BJ (cell line): ENCODE measurements around the gene DCAF7. TPM values are rescaled to one million over a fixed set of nuclear protein-coding genes. Genes with fewer than 3 reads are reported as not detected.
A peak's percentile ranks its signal among the peaks of the same experiment; 100 is the strongest.

Source experiments
- CTCF ChIA-PET: fragments of 350-600 bp; formaldehyde crosslinking; extraction: SDS; loops from one replicate; lab custom pipeline; 2021; ENCODE audit warnings: antibody characterized with exemption, inconsistent platforms; lab: Yijun Ruan, JAX
- POLR2A ChIA-PET: fragments of 300-600 bp; sonication (Branson Sonifier 250); formaldehyde crosslinking; extraction: SDS; loops from one replicate; lab custom pipeline; 2021; ENCODE audit warnings: antibody characterized with exemption; lab: Charles Lee
- DNase-seq: peaks from one replicate; pipeline ENCODE4 v3.0.0-alpha.2; 2011; ENCODE audit warnings: low read depth
- H3K27me3 ChIP-seq: 2 replicates; pipeline ENCODE4 v1.6.0; 2011; ENCODE audit warnings: low read length; ENCODE audit not compliant: control insufficient read depth, insufficient read depth
- H3K36me3 ChIP-seq: 2 replicates; pipeline ENCODE4 v1.5.1; 2011; ENCODE audit warnings: low read length; ENCODE audit not compliant: control insufficient read depth, insufficient read depth
- H3K4me3 ChIP-seq: 2 replicates; pipeline ENCODE4 v1.5.1; 2011; ENCODE audit warnings: low read depth, mild to moderate bottlenecking, control low read depth, low read length
- CTCF ChIP-seq: IDR thresholded peaks from 2 replicates; pipeline ENCODE4 v1.5.1; 2011; ENCODE audit warnings: low read depth, mild to moderate bottlenecking, control low read depth, inconsistent platforms, low read length, moderate library complexity; ENCODE audit not compliant: insufficient read depth
- polyA plus RNA-seq: library from polyadenylated mRNA; depleted of rRNA; stranded (reverse); fragments of >200 nt; gene quantifications from 2 replicates; pipeline ENCODE4 v1.2.3, GENCODE V29; 2011

Gene DCAF7
- polyA plus RNA-seq, 1 experiment: 57.4 TPM

- DNase-seq: peak; percentile 99
- POLR2A ChIA-PET: interaction anchor here (1.0 kb wide), 1 partner anchor 196 kb away, joined by 4 read pairs; no protein-coding TSS in a partner anchor
- H3K27me3 ChIP-seq: no peaks in the 10 kb centered on the region
- peak within 1 kb of the TSS; percentile 52 for H3K4me3 ChIP-seq
- peak; percentile 27; the same call in 1 of the 2 replicates for TF ChIP-seq CTCF
- no peaks in the 10 kb centered on the region for H3K36me3 ChIP-seq
- CTCF ChIA-PET: interaction anchor here (1.0 to 5.1 kb wide), 4 partner anchors 10 to 193 kb away, joined by 3 to 32 read pairs (median 6); no protein-coding TSS in a partner anchor
Measured at GRCh38 chr17:63621684-63622573, 71.7 kb downstream of the DCAF7 start, which contains the start of gene MAP3K3. Gene MAP3K3 (plus strand): TSS chr17:63622417. CDS start chr17:63622760, 343 bp downstream.

DNA sequence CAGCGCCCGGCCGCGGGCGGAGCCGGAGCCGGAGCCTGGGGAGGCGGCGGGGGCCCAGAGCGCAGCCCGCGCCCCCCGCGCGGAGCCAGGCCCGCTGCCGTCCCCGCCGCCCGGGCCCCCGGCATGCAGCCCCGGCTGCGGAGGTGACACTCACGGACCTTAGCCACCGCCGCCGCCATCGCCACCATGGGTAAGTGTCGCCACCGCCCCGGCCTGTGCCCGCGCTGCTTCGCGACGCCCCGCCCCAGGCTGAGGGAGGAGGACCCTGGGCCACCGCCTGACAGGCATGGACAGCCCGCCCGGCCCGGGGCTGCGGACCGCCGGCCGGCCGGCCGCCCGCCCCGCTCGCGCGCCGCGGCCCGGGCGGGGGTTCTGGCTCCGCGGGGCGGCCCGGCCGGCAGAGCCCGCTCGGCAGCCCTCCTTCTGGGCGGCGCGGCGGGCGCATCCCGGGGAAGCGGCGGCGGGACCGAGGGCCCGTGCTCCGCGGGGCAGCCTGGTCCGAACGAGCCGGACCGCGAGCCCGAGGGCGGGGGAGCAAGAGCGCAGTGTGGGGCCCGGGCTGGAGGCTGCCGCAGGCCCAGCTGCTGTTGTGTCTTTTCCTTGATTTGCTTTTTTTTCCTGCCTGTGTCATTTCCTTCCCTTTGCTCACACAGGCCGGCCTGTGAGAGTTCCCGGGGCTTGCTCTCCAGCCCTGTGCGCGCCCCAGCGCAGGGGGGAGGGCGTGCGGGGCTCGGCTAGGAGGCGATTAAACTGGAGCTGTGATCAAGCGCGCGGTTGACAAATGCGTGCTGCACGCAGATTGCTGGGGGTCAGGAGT is 72.5 kb downstream of the DCAF7 start:
- H3K4me3 ChIP-seq: peak overlapping the region; percentile 52
- H3K27me3 ChIP-seq: no peaks in the 10 kb centered on the region
- ChIA-PET POLR2A (no interaction called here), CTCF (interaction anchor here (0.9 to 5.1 kb wide), 3 partner anchors 10 to 191 kb away, joined by 3 to 32 read pairs (median 3); no protein-coding TSS in a partner anchor)
- no peaks in the 10 kb centered on the region for H3K36me3 ChIP-seq
- TF ChIP-seq CTCF: no peak
- no peak for DNase-seq

DNA sequence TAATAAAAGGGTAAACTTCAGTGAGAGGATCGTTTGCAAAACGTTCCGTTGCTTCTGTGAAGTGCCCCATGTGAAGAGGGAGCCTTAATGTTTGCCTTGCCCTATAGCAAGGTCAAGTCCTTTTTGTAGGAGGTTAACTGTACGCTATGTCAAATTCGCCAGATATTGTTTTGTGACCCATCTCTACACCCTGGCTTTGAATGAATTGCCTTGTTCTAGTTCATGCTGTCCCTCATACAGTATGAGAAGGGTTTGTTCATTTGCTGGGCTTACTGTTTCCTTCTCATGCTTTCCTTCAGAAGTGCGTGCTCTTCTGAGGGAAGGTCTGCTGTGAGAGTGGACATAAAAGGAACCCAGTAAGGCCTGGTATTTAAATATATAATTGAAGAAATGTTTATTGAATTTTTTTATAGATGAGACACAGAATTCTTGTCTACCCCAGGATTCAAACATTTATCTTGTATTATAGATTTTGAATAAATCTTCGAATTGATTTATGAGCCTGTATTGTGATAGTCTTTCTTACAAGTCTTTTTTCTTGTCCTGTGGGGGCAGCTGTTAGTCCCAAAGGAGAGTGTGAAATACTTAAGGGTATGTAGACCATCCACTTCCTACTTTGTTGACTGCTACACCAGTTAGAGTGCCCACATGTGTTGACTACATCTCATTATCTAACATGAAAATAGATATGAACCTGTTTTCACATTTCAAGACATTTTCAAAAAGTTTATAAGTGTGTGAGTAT is 73.7 kb downstream of the DCAF7 start:
- POLR2A ChIA-PET: interaction anchor here (0.6 kb wide), 1 partner anchor 569 kb away, joined by 4 read pairs; no protein-coding TSS in a partner anchor
- no peak for TF ChIP-seq CTCF
- no peak for DNase-seq
- peaks cover under 1% of the 10 kb centered on the region; the same call in 1 of the 2 replicates for H3K36me3 ChIP-seq
- peak overlapping the region; percentile 52 for H3K4me3 ChIP-seq
- no peaks in the 10 kb centered on the region for H3K27me3 ChIP-seq
- CTCF ChIA-PET: interaction anchor here (1.2 to 5.1 kb wide), 2 partner anchors 12 to 198 kb away, joined by 4 to 32 read pairs; no protein-coding TSS in a partner anchor

GRCh38 chr17:63624531-63624880 is 74.2 kb downstream of the DCAF7 start:
- Histone ChIP-seq H3K4me3 (no peak overlapping the region), H3K27me3 (no peaks in the 10 kb centered on the region), H3K36me3 (peaks cover 1% of the 10 kb centered on the region; the same call in 1 of the 2 replicates)
- no peak for TF ChIP-seq CTCF
- ChIA-PET CTCF (interaction anchor here (1.2 to 5.1 kb wide), 2 partner anchors 12 to 199 kb away, joined by 4 to 32 read pairs; no protein-coding TSS in a partner anchor), POLR2A (interaction anchor here (0.6 kb wide), 1 partner anchor 570 kb away, joined by 4 read pairs; no protein-coding TSS in a partner anchor)
- no peak for DNase-seq
